OCI-LY7 (cell line): Measurements from ENCODE around the gene CHST5. TPM values are rescaled to one million over a fixed set of nuclear protein-coding genes. Genes with fewer than 3 reads are reported as not detected.

Experiments
- Bru-seq: library from RNA; stranded (reverse); fragments of 400-500 nt; gene quantifications from one replicate; lab custom pipeline; 2021; lab: Mats Ljungman, UMichigan
- BruChase-seq, 2 experiments: library from RNA; stranded (reverse); fragments of 400-500 nt; gene quantifications; one replicate each; lab custom pipeline; 2021; lab: Mats Ljungman, UMichigan
- BruUV-seq: library from RNA; stranded (reverse); fragments of 400-500 nt; replicated peaks from 2 replicates; lab custom pipeline; 2021; lab: Mats Ljungman, UMichigan
- CTCF ChIA-PET: fragments of 300-600 bp; sonication (Branson Sonifier 250); formaldehyde crosslinking; loops from one replicate; lab custom pipeline; 2022; ENCODE audit warnings: antibody characterized with exemption; ENCODE audit not compliant: unreplicated experiment; lab: Charles Lee
- POLR2A ChIA-PET: fragments of 300-600 bp; sonication (Branson Sonifier 250); formaldehyde crosslinking; loops from one replicate; lab custom pipeline; 2022; ENCODE audit warnings: antibody characterized with exemption; lab: Charles Lee
- DNase-seq: peaks from one replicate; pipeline ENCODE4 v3.0.0-alpha.2; 2015; ENCODE audit warnings: low spot score
- H2AFZ ChIP-seq: fragments of 200-600 bp; sonication (generic), shearing (Covaris generic); 2 replicates; pipeline ENCODE4 v1.6.1; 2014; ENCODE audit warnings: mild to moderate bottlenecking, antibody characterized with exemption, low read length, moderate library complexity
- H3K27ac ChIP-seq: fragments of 200-600 bp; sonication (generic); 2 replicates; pipeline ENCODE4 v1.5.1; 2014; ENCODE audit warnings: mixed run types, low read depth, mild to moderate bottlenecking, moderate library complexity, low read length, inconsistent platforms; ENCODE audit not compliant: poor library complexity, severe bottlenecking
- H3K36me3 ChIP-seq: fragments of 200-600 bp; sonication (generic); 2 replicates; pipeline ENCODE4 v1.6.1; 2014; ENCODE audit warnings: mild to moderate bottlenecking, antibody characterized with exemption, low read length, moderate library complexity, mixed read lengths; ENCODE audit not compliant: insufficient read depth
- H3K4me1 ChIP-seq: fragments of 200-600 bp; sonication (generic); 2 replicates; pipeline ENCODE4 v1.5.1; 2014; ENCODE audit warnings: mild to moderate bottlenecking, low read length; ENCODE audit not compliant: insufficient read depth, poor library complexity, severe bottlenecking
- H3K4me2 ChIP-seq: fragments of 200-600 bp; sonication (generic); 2 replicates; pipeline ENCODE4 v1.6.1; 2014; ENCODE audit warnings: mild to moderate bottlenecking, low read length
- H3K4me3 ChIP-seq: fragments of 200-600 bp; sonication (generic); 2 replicates; pipeline ENCODE4 v1.5.1; 2014; ENCODE audit warnings: mild to moderate bottlenecking, low read depth, low read length; ENCODE audit not compliant: poor library complexity, severe bottlenecking
- H3K79me2 ChIP-seq: fragments of 200-600 bp; sonication (generic); 2 replicates; pipeline ENCODE4 v1.6.1; 2016; ENCODE audit warnings: low read depth, mild to moderate bottlenecking, low read length, moderate library complexity, mixed read lengths; ENCODE audit not compliant: insufficient read depth
- H3K9me2 ChIP-seq: fragments of 200-600 bp; sonication (generic); 2 replicates; pipeline ENCODE4 v1.6.1; 2016; ENCODE audit warnings: mild to moderate bottlenecking, low read length, mixed read lengths; ENCODE audit not compliant: insufficient read depth
- H3K9me3 ChIP-seq: fragments of 200-600 bp; sonication (generic); 2 replicates; pipeline ENCODE4 v1.6.1; 2014; ENCODE audit warnings: mild to moderate bottlenecking, mixed run types, low read length, mixed read lengths
- H4K20me1 ChIP-seq: fragments of 200-600 bp; sonication (generic); 2 replicates; pipeline ENCODE4 v1.6.1; 2014; ENCODE audit warnings: mild to moderate bottlenecking, antibody characterized with exemption, low read length, moderate library complexity, mixed read lengths; ENCODE audit not compliant: insufficient read depth
- CTCF ChIP-seq: fragments of 200-600 bp; sonication (generic); conservative IDR thresholded peaks from 2 replicates; pipeline ENCODE4 v1.5.1; 2014; ENCODE audit warnings: mild to moderate bottlenecking, antibody characterized with exemption, low read length, moderate library complexity, mixed read lengths
- EZH2phosphoT487 ChIP-seq: fragments of 200-600 bp; sonication (generic); IDR thresholded peaks from 2 replicates; pipeline ENCODE4 v1.6.1; 2018; ENCODE audit warnings: low read depth, borderline replicate concordance, mild to moderate bottlenecking, mixed run types, antibody characterized with exemption, low read length, moderate library complexity, mixed read lengths
- intact Hi-C: fragments of 100-400 bp; cut with micrococcal nuclease; formaldehyde crosslinking; loops from one replicate; pipeline ENCODE4 v1.10.0; 2022; ENCODE audit not compliant: unreplicated experiment
- long read RNA-seq: library from polyadenylated mRNA; stranded (forward); transcript quantifications from one replicate; pipeline ENCODE4 v2.0.0, GENCODE V29; 2022
- total RNA-seq, 2 experiments: library from RNA; depleted of rRNA in 1 of 2; stranded (reverse); fragments of >200 nt in 1 of 2; shearing (Covaris generic) in 1 of 2; gene quantifications; 2 replicates each; pipeline ENCODE4 v1.2.3, GENCODE V29; 2014 to 2022

Gene CHST5
- 0.19 and 0.54 TPM in 2 replicates for total RNA-seq (2014; rRNA removed; shearing (Covaris generic))
- 0.10 and 0.89 TPM in 2 replicates for total RNA-seq (2022)
- not detected for Bru-seq, nascent RNA
- not detected for BruChase-seq, experiment 1, labeled RNA remaining after a 6-hour chase
- BruChase-seq, experiment 2, labeled RNA remaining after a 2-hour chase: percentile 33 among the genes with signal in this experiment
- long read RNA-seq, partial matches to known transcripts: 0 of 1 reads
- long read RNA-seq, other reads (novel, unspliced or antisense): 1 of 1 reads

GRCh38 chr16:75535901-75536300 lies at the start of gene CHST5:
CHST5 (minus strand) TSS chr16:75536108; CDS start chr16:75530384, 5,724 bp downstream.
- H3K79me2 ChIP-seq: no peaks in the 10 kb centered on the region
- no peak within 1 kb of the TSS for H2AFZ ChIP-seq
- DNase-seq: no peak
- H4K20me1 ChIP-seq: no peaks in the 10 kb centered on the region
- intact Hi-C loops: no loop called here
- no peak within 1 kb of the TSS for H3K4me2 ChIP-seq
- CTCF ChIA-PET: interaction anchor here (0.6 kb wide), 1 partner anchor 18 kb away, joined by 3 read pairs; no protein-coding TSS in a partner anchor
- no peaks in the 10 kb centered on the region for H3K9me3 ChIP-seq
- H3K4me3 ChIP-seq: no peak within 1 kb of the TSS
- no peaks in the 10 kb centered on the region for H3K4me1 ChIP-seq
- no peak within 1 kb of the TSS for H3K27ac ChIP-seq
- BruUV-seq: no TSS peak
- H3K36me3 ChIP-seq: no peaks in the 10 kb centered on the region
- POLR2A ChIA-PET: interaction anchor here (0.9 kb wide), 1 partner anchor 20 kb away, joined by 3 read pairs; no protein-coding TSS in a partner anchor
- TF ChIP-seq EZH2phosphoT487: no peak
- no peak for TF ChIP-seq CTCF
- no peaks in the 10 kb centered on the region for H3K9me2 ChIP-seq

GRCh38 chr16:75584108-75584507 lies 48.2 kb upstream of the CHST5 start:
- no peak overlapping the region for H3K27ac ChIP-seq
- H3K36me3 ChIP-seq: peaks cover 16% of the 10 kb centered on the region
- TF ChIP-seq CTCF (no peak), EZH2phosphoT487 (no peak)
- H3K9me3 ChIP-seq: no peaks in the 10 kb centered on the region
- H3K79me2 ChIP-seq: no peaks in the 10 kb centered on the region
- DNase-seq: peak; percentile 37
- H3K9me2 ChIP-seq: no peaks in the 10 kb centered on the region
- no peak overlapping the region for H3K4me3 ChIP-seq
- no peak overlapping the region for H2AFZ ChIP-seq
- intact Hi-C loops: no loop called here
- no TSS peak for BruUV-seq
- ChIA-PET POLR2A (interaction anchor here (0.6 to 0.7 kb wide), 3 partner anchors 16 to 96 kb away, joined by 3 read pairs; no protein-coding TSS in a partner anchor), CTCF (interaction anchor here (0.6 kb wide), 1 partner anchor 95 kb away, joined by 3 read pairs; no protein-coding TSS in a partner anchor)
- 0 out of 2 replicates have a peak overlapping the region, but pooled peaks have one; percentile 15 for H3K4me2 ChIP-seq
- peaks cover 8% of the 10 kb centered on the region for H3K4me1 ChIP-seq
- H4K20me1 ChIP-seq: no peaks in the 10 kb centered on the region

GRCh38 chr16:75579281-75579834 lies 43.5 kb upstream of the CHST5 start:
- ChIA-PET CTCF (no interaction called here), POLR2A (interaction anchor here (1.1 to 1.2 kb wide), 2 partner anchors 10 to 44 kb away, joined by 3 to 5 read pairs; partner anchors contain the start of gene ADAT1)
- Histone ChIP-seq H3K79me2 (no peaks in the 10 kb centered on the region), H3K4me2 (no peak overlapping the region), H2AFZ (no peak overlapping the region), H4K20me1 (no peaks in the 10 kb centered on the region), H3K4me3 (no peak overlapping the region), H3K9me3 (no peaks in the 10 kb centered on the region), H3K4me1 (peaks cover 7% of the 10 kb centered on the region), H3K27ac (no peak overlapping the region), H3K9me2 (no peaks in the 10 kb centered on the region), H3K36me3 (peaks cover 62% of the 10 kb centered on the region)
- no TSS peak for BruUV-seq
- intact Hi-C loops: no loop called here
- no peak for DNase-seq
- no peak for TF ChIP-seq EZH2phosphoT487
- TF ChIP-seq CTCF: no peak
